Neural cell (in vitro differentiated cells): Measurements from ENCODE around the gene BABAM2. TPM values are rescaled to one million over a fixed set of nuclear protein-coding genes. Genes with fewer than 3 reads are reported as not detected.

ENCODE experiments used
- H2AFZ ChIP-seq: fragments of 200-600, 300-800 bp; sonication (generic), shearing (Covaris generic); 2 replicates; pipeline ENCODE4 v1.6.0; 2014; ENCODE audit warnings: low read depth, mild to moderate bottlenecking, antibody characterized with exemption, low read length, moderate library complexity
- H3F3A ChIP-seq: fragments of 200-600 bp; shearing (Covaris generic); 2 replicates; pipeline ENCODE4 v1.6.1; 2016; ENCODE audit warnings: mild to moderate bottlenecking, moderate library complexity, mixed read lengths, antibody characterized with exemption, low read length; ENCODE audit not compliant: insufficient read depth, poor library complexity, severe bottlenecking
- H3K27ac ChIP-seq: fragments of 200-600, 300-800 bp; sonication (generic), shearing (Covaris generic); 2 replicates; pipeline ENCODE4 v1.5.1; 2014; ENCODE audit warnings: mild to moderate bottlenecking, low read length, moderate library complexity
- H3K27me3 ChIP-seq: fragments of 300-800, 200-600 bp; sonication (generic), shearing (Covaris generic); 2 replicates; pipeline ENCODE4 v1.6.0; 2014; ENCODE audit warnings: mild to moderate bottlenecking, low read depth, low read length, moderate library complexity; ENCODE audit not compliant: insufficient read depth
- H3K36me3 ChIP-seq: fragments of 300-800, 200-600 bp; sonication (generic), shearing (Covaris generic); 2 replicates; pipeline ENCODE4 v1.5.1; 2014; ENCODE audit warnings: mild to moderate bottlenecking, antibody characterized with exemption, low read length, moderate library complexity; ENCODE audit not compliant: insufficient read depth
- H3K4me2 ChIP-seq: fragments of 300-800, 200-600 bp; sonication (generic), shearing (Covaris generic); 2 replicates; pipeline ENCODE4 v1.6.0; 2014; ENCODE audit warnings: mild to moderate bottlenecking, low read length
- H3K4me3 ChIP-seq: fragments of 300-800, 200-600 bp; sonication (generic), shearing (Covaris generic); 2 replicates; pipeline ENCODE4 v1.5.1; 2014; ENCODE audit warnings: mild to moderate bottlenecking, low read length, moderate library complexity
- H3K79me2 ChIP-seq: fragments of 200-600 bp; shearing (Covaris generic); replicated peaks from 2 replicates; pipeline ENCODE4 v1.6.0; 2014; ENCODE audit warnings: mild to moderate bottlenecking, low read length, moderate library complexity; ENCODE audit not compliant: insufficient read depth
- H3K9ac ChIP-seq: fragments of 300-800, 200-600 bp; sonication (generic), shearing (Covaris generic); 2 replicates; pipeline ENCODE4 v1.6.1; 2016; ENCODE audit warnings: mild to moderate bottlenecking, low read length, mixed read lengths
- H3K9me2 ChIP-seq: fragments of 200-600 bp; shearing (Covaris generic); 2 replicates; pipeline ENCODE4 v1.6.1; 2016; ENCODE audit warnings: mild to moderate bottlenecking, low read length, mixed read lengths; ENCODE audit not compliant: insufficient read depth
- H3K9me3 ChIP-seq: fragments of 200-600, 300-800 bp; sonication (generic), shearing (Covaris generic); 2 replicates; pipeline ENCODE4 v1.6.1; 2016; ENCODE audit warnings: mild to moderate bottlenecking, mixed run types, low read length, moderate library complexity, mixed read lengths
- H4K20me1 ChIP-seq: fragments of 200-600 bp; shearing (Covaris generic); 2 replicates; pipeline ENCODE4 v1.6.1; 2016; ENCODE audit warnings: mild to moderate bottlenecking, mixed run types; ENCODE audit not compliant: insufficient read depth
- EP300 ChIP-seq: fragments of 450-650 bp; conservative IDR thresholded peaks from 2 replicates; pipeline ENCODE4 v1.6.1; 2014; ENCODE audit warnings: antibody characterized with exemption, mild to moderate bottlenecking, moderate library complexity; ENCODE audit not compliant: poor library complexity, severe bottlenecking
- EZH2 ChIP-seq: fragments of 200-600, 300-800 bp; shearing (Covaris generic), sonication (generic); IDR thresholded peaks from 2 replicates; pipeline ENCODE4 v1.6.1; 2014; ENCODE audit warnings: antibody characterized with exemption, low read length, borderline replicate concordance, mild to moderate bottlenecking; ENCODE audit not compliant: insufficient read depth, poor library complexity, severe bottlenecking
- MXI1 ChIP-seq: fragments of 450-650 bp; conservative IDR thresholded peaks from 2 replicates; pipeline ENCODE4 v1.6.1; 2014; ENCODE audit warnings: antibody characterized with exemption, mild to moderate bottlenecking; ENCODE audit not compliant: poor library complexity, severe bottlenecking
- POLR2AphosphoS5 ChIP-seq: IDR thresholded peaks from 2 replicates; pipeline ENCODE4 v1.6.1; 2012
- RAD21 ChIP-seq: fragments of 450-650 bp; conservative IDR thresholded peaks from 2 replicates; pipeline ENCODE4 v1.6.1; 2014; ENCODE audit warnings: antibody characterized with exemption, mild to moderate bottlenecking, moderate library complexity
- SMC3 ChIP-seq: fragments of 450-650 bp; conservative IDR thresholded peaks from 2 replicates; pipeline ENCODE4 v1.6.1; 2014; ENCODE audit warnings: antibody characterized with exemption, mild to moderate bottlenecking, moderate library complexity; ENCODE audit not compliant: poor library complexity
- TAF1 ChIP-seq: IDR thresholded peaks from 2 replicates; pipeline ENCODE4 v1.6.1; 2012; ENCODE audit warnings: low read depth
- polyA plus RNA-seq: library from polyadenylated mRNA; depleted of rRNA; stranded (reverse); fragments of >200 nt; gene quantifications from 2 replicates; pipeline ENCODE4 v1.2.3, GENCODE V29; 2014
- TF ChIP-seq, protein P1 (sequence below): fragments of 450-650 bp; IDR thresholded peaks from 2 replicates; pipeline ENCODE4 v1.5.1; 2014; ENCODE audit warnings: antibody characterized with exemption, mild to moderate bottlenecking, moderate library complexity; ENCODE audit not compliant: poor library complexity, severe bottlenecking
- TF ChIP-seq, protein P2 (sequence below): IDR thresholded peaks from 2 replicates; pipeline ENCODE4 v1.6.1; 2012; ENCODE audit warnings: borderline replicate concordance

The BABAM2 gene
- polyA plus RNA-seq, 1 donor from 2014 or later: 15.3 TPM

GRCh38 chr2:28347596-28347995 lies 457.1 kb downstream of the BABAM2 start:
- H3K27me3 ChIP-seq: no peaks in the 10 kb centered on the region
- no peak overlapping the region for H3K4me3 ChIP-seq
- H3K9me3 ChIP-seq: no peaks in the 10 kb centered on the region
- H3K27ac ChIP-seq: no peak overlapping the region
- H3K9me2 ChIP-seq: no peaks in the 10 kb centered on the region
- H3K9ac ChIP-seq: no peak overlapping the region
- TF ChIP-seq, protein P1, sequence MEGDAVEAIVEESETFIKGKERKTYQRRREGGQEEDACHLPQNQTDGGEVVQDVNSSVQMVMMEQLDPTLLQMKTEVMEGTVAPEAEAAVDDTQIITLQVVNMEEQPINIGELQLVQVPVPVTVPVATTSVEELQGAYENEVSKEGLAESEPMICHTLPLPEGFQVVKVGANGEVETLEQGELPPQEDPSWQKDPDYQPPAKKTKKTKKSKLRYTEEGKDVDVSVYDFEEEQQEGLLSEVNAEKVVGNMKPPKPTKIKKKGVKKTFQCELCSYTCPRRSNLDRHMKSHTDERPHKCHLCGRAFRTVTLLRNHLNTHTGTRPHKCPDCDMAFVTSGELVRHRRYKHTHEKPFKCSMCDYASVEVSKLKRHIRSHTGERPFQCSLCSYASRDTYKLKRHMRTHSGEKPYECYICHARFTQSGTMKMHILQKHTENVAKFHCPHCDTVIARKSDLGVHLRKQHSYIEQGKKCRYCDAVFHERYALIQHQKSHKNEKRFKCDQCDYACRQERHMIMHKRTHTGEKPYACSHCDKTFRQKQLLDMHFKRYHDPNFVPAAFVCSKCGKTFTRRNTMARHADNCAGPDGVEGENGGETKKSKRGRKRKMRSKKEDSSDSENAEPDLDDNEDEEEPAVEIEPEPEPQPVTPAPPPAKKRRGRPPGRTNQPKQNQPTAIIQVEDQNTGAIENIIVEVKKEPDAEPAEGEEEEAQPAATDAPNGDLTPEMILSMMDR: no peak
- no peak overlapping the region for H3K4me2 ChIP-seq
- no peaks in the 10 kb centered on the region for H4K20me1 ChIP-seq
- H3F3A ChIP-seq: no peaks in the 10 kb centered on the region
- no peak overlapping the region for H2AFZ ChIP-seq
- no peaks in the 10 kb centered on the region for H3K79me2 ChIP-seq
- no peaks in the 10 kb centered on the region for H3K36me3 ChIP-seq

GRCh38 chr2:28348149-28348567 lies 457.6 kb downstream of the BABAM2 start:
- Histone ChIP-seq H3K79me2 (no peaks in the 10 kb centered on the region), H3K9me3 (no peaks in the 10 kb centered on the region), H3K4me2 (no peak overlapping the region), H4K20me1 (no peaks in the 10 kb centered on the region), H3K9ac (no peak overlapping the region), H3K36me3 (no peaks in the 10 kb centered on the region), H3K9me2 (no peaks in the 10 kb centered on the region), H3K27ac (no peak overlapping the region), H3F3A (no peaks in the 10 kb centered on the region), H2AFZ (no peak overlapping the region), H3K4me3 (no peak overlapping the region), H3K27me3 (no peaks in the 10 kb centered on the region)
- TF ChIP-seq TAF1: no peak
- TF ChIP-seq EP300: no peak
- TF ChIP-seq, protein P2, sequence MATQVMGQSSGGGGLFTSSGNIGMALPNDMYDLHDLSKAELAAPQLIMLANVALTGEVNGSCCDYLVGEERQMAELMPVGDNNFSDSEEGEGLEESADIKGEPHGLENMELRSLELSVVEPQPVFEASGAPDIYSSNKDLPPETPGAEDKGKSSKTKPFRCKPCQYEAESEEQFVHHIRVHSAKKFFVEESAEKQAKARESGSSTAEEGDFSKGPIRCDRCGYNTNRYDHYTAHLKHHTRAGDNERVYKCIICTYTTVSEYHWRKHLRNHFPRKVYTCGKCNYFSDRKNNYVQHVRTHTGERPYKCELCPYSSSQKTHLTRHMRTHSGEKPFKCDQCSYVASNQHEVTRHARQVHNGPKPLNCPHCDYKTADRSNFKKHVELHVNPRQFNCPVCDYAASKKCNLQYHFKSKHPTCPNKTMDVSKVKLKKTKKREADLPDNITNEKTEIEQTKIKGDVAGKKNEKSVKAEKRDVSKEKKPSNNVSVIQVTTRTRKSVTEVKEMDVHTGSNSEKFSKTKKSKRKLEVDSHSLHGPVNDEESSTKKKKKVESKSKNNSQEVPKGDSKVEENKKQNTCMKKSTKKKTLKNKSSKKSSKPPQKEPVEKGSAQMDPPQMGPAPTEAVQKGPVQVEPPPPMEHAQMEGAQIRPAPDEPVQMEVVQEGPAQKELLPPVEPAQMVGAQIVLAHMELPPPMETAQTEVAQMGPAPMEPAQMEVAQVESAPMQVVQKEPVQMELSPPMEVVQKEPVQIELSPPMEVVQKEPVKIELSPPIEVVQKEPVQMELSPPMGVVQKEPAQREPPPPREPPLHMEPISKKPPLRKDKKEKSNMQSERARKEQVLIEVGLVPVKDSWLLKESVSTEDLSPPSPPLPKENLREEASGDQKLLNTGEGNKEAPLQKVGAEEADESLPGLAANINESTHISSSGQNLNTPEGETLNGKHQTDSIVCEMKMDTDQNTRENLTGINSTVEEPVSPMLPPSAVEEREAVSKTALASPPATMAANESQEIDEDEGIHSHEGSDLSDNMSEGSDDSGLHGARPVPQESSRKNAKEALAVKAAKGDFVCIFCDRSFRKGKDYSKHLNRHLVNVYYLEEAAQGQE: no peak
- TF ChIP-seq POLR2AphosphoS5: no peak
- no peak for TF ChIP-seq SMC3
- TF ChIP-seq RAD21: no peak
- no peak for TF ChIP-seq MXI1
- TF ChIP-seq EZH2: no peak
- TF ChIP-seq, protein P1: no peak
